ENCODE results near the gene HBG1. TPM values are rescaled to one million over a fixed set of nuclear protein-coding genes. Genes with fewer than 3 reads are reported as not detected.

Gene HBG1
- total RNA-seq, 1 donor from 2014 or later = not detected

DNA sequence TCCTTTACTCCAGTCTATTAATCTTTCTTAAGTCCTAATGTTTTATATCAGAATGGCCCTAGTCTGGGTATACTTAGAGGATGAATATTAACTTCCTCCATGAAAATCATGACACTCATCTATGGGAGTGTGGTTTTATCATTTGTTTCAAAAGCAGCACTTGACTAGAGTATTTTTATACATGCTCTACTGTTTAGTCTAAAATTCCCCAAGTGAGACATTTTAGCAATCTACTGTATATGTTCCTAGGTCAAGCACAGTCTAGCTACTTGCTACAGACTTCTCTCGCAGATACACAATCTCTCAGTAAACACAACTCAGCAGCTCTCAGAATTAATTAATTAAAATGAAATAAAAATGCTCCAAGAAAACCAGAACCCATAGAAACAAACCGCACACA lies 19.9 kb downstream of the HBG1 start:
- Histone ChIP-seq H3K79me2 (ENCODE audit: insufficient read depth, low read length) (no peaks in the 10 kb centered on the region), H3K27me3 (ENCODE audit: insufficient read depth, low read length) (no peaks in the 10 kb centered on the region), H4K20me1 (ENCODE audit: insufficient read depth, low read length) (no peaks in the 10 kb centered on the region), H3K27ac (ENCODE audit: low read depth, low read length) (no peak overlapping the region), H3K9ac (ENCODE audit: low read length) (no peak overlapping the region), H3K4me3 (ENCODE audit: insufficient read depth, low read depth, low read length) (no peak overlapping the region), H3K4me1 (ENCODE audit: insufficient read depth, low read length) (no peaks in the 10 kb centered on the region), H3K36me3 (ENCODE audit: insufficient read depth, low read length) (no peaks in the 10 kb centered on the region), H3K9me3 (ENCODE audit: insufficient read depth, low read depth, low read length) (no peaks in the 10 kb centered on the region), H2AFZ (ENCODE audit: low read depth, low read length) (no peak overlapping the region), H3K4me2 (ENCODE audit: low read length) (no peak overlapping the region)
- Mint-ChIP-seq H3K9me3 (ENCODE audit: unreplicated experiment) (no peaks in the 10 kb centered on the region), H3K36me3 (ENCODE audit: low read depth, unreplicated experiment) (no peaks in the 10 kb centered on the region), H3K27ac (ENCODE audit: unreplicated experiment) (no peak overlapping the region), H3K4me1 (ENCODE audit: low read depth, unreplicated experiment) (peaks cover 6% of the 10 kb centered on the region), H3K27me3 (ENCODE audit: low read depth, unreplicated experiment) (no peaks in the 10 kb centered on the region), H3K4me3 (ENCODE audit: unreplicated experiment) (no peak overlapping the region)
- DNase-seq (ENCODE audit: low read depth) = no peak
- TF ChIP-seq CTCF (IDR thresholded peaks at IDR 0.05; ENCODE audit: insufficient read depth, low read depth, low read length) (no peak), EZH2 (IDR thresholded peaks at IDR 0.05; ENCODE audit: insufficient read depth, low read length) (no peak)
- FAIRE-seq = no peak

GRCh38 chr11:5229356-5229755 lies 20.3 kb downstream of the HBG1 start:
- no peaks in the 10 kb centered on the region for H3K27me3 ChIP-seq (ENCODE audit: insufficient read depth, low read length)
- DNase-seq (ENCODE audit: low read depth) (no peak), FAIRE-seq (no peak)
- H3K36me3 Mint-ChIP-seq (ENCODE audit: low read depth, unreplicated experiment) = no peaks in the 10 kb centered on the region
- no peak overlapping the region for H3K27ac ChIP-seq (ENCODE audit: low read depth, low read length)
- no peaks in the 10 kb centered on the region for H3K36me3 ChIP-seq (ENCODE audit: insufficient read depth, low read length)
- H3K4me3 ChIP-seq (ENCODE audit: insufficient read depth, low read depth, low read length) = no peak overlapping the region
- H3K27me3 Mint-ChIP-seq (ENCODE audit: low read depth, unreplicated experiment) = no peaks in the 10 kb centered on the region
- H3K4me2 ChIP-seq (ENCODE audit: low read length) = no peak overlapping the region
- H3K4me3 Mint-ChIP-seq (ENCODE audit: unreplicated experiment) = no peak overlapping the region
- no peaks in the 10 kb centered on the region for H4K20me1 ChIP-seq (ENCODE audit: insufficient read depth, low read length)
- no peaks in the 10 kb centered on the region for H3K9me3 ChIP-seq (ENCODE audit: insufficient read depth, low read depth, low read length)
- no peaks in the 10 kb centered on the region for H3K79me2 ChIP-seq (ENCODE audit: insufficient read depth, low read length)
- no peaks in the 10 kb centered on the region for H3K9me3 Mint-ChIP-seq (ENCODE audit: unreplicated experiment)
- TF ChIP-seq EZH2 (IDR thresholded peaks at IDR 0.05; ENCODE audit: insufficient read depth, low read length) (no peak), CTCF (IDR thresholded peaks at IDR 0.05; ENCODE audit: insufficient read depth, low read depth, low read length) (no peak)
- H3K27ac Mint-ChIP-seq (ENCODE audit: unreplicated experiment) = no peak overlapping the region
- no peak overlapping the region for H3K9ac ChIP-seq (ENCODE audit: low read length)
- H2AFZ ChIP-seq (ENCODE audit: low read depth, low read length) = no peak overlapping the region
- H3K4me1 Mint-ChIP-seq (ENCODE audit: low read depth, unreplicated experiment) = peaks cover 3% of the 10 kb centered on the region
- H3K4me1 ChIP-seq (ENCODE audit: insufficient read depth, low read length) = no peaks in the 10 kb centered on the region

- H3K4me1 Mint-ChIP-seq (ENCODE audit: low read depth, unreplicated experiment) = no peaks in the 10 kb centered on the region
- no peak overlapping the region for H3K4me3 Mint-ChIP-seq (ENCODE audit: unreplicated experiment)
- no peaks in the 10 kb centered on the region for H4K20me1 ChIP-seq (ENCODE audit: insufficient read depth, low read length)
- no peak overlapping the region for H3K4me2 ChIP-seq (ENCODE audit: low read length)
- no peaks in the 10 kb centered on the region for H3K36me3 ChIP-seq (ENCODE audit: insufficient read depth, low read length)
- H3K4me3 ChIP-seq (ENCODE audit: insufficient read depth, low read depth, low read length) = no peak overlapping the region
- no peak for FAIRE-seq
- no peak overlapping the region for H2AFZ ChIP-seq (ENCODE audit: low read depth, low read length)
- H3K27me3 Mint-ChIP-seq (ENCODE audit: low read depth, unreplicated experiment) = no peaks in the 10 kb centered on the region
- H3K27me3 ChIP-seq (ENCODE audit: insufficient read depth, low read length) = no peaks in the 10 kb centered on the region
- H3K27ac Mint-ChIP-seq (ENCODE audit: unreplicated experiment) = no peak overlapping the region
- no peaks in the 10 kb centered on the region for H3K4me1 ChIP-seq (ENCODE audit: insufficient read depth, low read length)
- H3K27ac ChIP-seq (ENCODE audit: low read depth, low read length) = no peak overlapping the region
- TF ChIP-seq CTCF (IDR thresholded peaks at IDR 0.05; ENCODE audit: insufficient read depth, low read depth, low read length) (no peak), EZH2 (IDR thresholded peaks at IDR 0.05; ENCODE audit: insufficient read depth, low read length) (no peak)
- H3K79me2 ChIP-seq (ENCODE audit: insufficient read depth, low read length) = no peaks in the 10 kb centered on the region
- no peaks in the 10 kb centered on the region for H3K9me3 ChIP-seq (ENCODE audit: insufficient read depth, low read depth, low read length)
- no peak for DNase-seq (ENCODE audit: low read depth)
- H3K9ac ChIP-seq (ENCODE audit: low read length) = no peak overlapping the region
- H3K36me3 Mint-ChIP-seq (ENCODE audit: low read depth, unreplicated experiment) = no peaks in the 10 kb centered on the region
- no peaks in the 10 kb centered on the region for H3K9me3 Mint-ChIP-seq (ENCODE audit: unreplicated experiment)
Observed at GRCh38 chr11:5228124-5228523, 21.5 kb downstream of the HBG1 start.

Data from astrocyte (in vitro differentiated cells and primary cell).